Uterus (tissue), 2 donors: ENCODE data around the gene STUM.

Experiments used
- POLR2A ChIP-seq, 2 donors: fragments of 450-650 bp; IDR thresholded peaks; one replicate each; pipeline ENCODE4 v1.6.1; 2016; ENCODE audit warnings: antibody characterized with exemption in 2 of 2, mild to moderate bottlenecking in 1 of 2, moderate library complexity in 1 of 2
- TF ChIP-seq, protein P1 (sequence below), 4 experiments: fragments of 200-600 bp in 2 of 4; fragments of 450-650 bp in 2 of 4; sonication (generic) in 2 of 4; IDR thresholded peaks; one replicate each; pipeline ENCODE4 v1.5.1; 2016 to 2019; ENCODE audit warnings: antibody characterized with exemption in 4 of 4, mild to moderate bottlenecking in 2 of 4, moderate library complexity in 1 of 4

DNA sequence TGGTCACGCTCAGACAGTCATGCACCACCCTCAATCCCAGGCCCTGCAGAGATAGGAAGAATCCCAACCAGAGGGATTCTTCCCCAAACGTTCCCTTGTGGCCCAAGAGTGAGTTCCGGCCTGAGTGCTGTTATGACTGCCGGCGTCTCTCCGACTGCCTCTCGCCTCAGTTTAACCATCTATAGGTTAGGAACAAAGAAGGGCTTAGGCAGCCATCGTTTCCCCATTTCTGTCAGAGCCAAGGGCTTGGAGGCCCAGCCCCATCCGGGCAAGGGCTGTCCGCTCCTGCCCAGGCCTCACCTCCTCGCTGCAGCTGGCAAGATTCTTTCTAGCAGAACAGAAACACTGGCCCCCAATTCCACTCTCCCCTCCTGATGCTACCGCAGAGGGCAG lies 58.7 kb downstream of the STUM start:
- no peak for TF ChIP-seq POLR2A (IDR thresholded peaks at IDR 0.05)
- TF ChIP-seq, protein P1, sequence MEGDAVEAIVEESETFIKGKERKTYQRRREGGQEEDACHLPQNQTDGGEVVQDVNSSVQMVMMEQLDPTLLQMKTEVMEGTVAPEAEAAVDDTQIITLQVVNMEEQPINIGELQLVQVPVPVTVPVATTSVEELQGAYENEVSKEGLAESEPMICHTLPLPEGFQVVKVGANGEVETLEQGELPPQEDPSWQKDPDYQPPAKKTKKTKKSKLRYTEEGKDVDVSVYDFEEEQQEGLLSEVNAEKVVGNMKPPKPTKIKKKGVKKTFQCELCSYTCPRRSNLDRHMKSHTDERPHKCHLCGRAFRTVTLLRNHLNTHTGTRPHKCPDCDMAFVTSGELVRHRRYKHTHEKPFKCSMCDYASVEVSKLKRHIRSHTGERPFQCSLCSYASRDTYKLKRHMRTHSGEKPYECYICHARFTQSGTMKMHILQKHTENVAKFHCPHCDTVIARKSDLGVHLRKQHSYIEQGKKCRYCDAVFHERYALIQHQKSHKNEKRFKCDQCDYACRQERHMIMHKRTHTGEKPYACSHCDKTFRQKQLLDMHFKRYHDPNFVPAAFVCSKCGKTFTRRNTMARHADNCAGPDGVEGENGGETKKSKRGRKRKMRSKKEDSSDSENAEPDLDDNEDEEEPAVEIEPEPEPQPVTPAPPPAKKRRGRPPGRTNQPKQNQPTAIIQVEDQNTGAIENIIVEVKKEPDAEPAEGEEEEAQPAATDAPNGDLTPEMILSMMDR (IDR thresholded peaks at IDR 0.05): no peak
